Chondrocyte (in vitro differentiated cells): Measurements from ENCODE around the gene ZNF860. TPM values are rescaled to one million over a fixed set of nuclear protein-coding genes. Genes with fewer than 3 reads are reported as not detected.
A peak's percentile ranks its signal among the peaks of the same experiment; 100 is the strongest.

Experiments
- DNase-seq: peaks from one replicate; pipeline ENCODE4 v3.0.0; 2021; ENCODE audit warnings: mixed read lengths, low spot score
- H3K27ac Mint-ChIP-seq: one replicate; pipeline ENCODE4 v1.8.0; 2021; ENCODE audit warnings: mild to moderate bottlenecking, moderate library complexity, mixed read lengths; ENCODE audit not compliant: unreplicated experiment
- H3K27me3 Mint-ChIP-seq: 2 replicates; pipeline ENCODE4 v1.8.0; 2021; ENCODE audit warnings: low read depth, mixed read lengths
- H3K36me3 Mint-ChIP-seq: 2 replicates; pipeline ENCODE4 v1.8.0; 2021; ENCODE audit warnings: low read depth, mixed read lengths
- H3K4me1 Mint-ChIP-seq: 2 replicates; pipeline ENCODE4 v1.8.0; 2021; ENCODE audit warnings: low read depth, mild to moderate bottlenecking, mixed read lengths
- H3K4me3 Mint-ChIP-seq: one replicate; pipeline ENCODE4 v1.8.0; 2021; ENCODE audit warnings: mild to moderate bottlenecking, moderate library complexity, mixed read lengths; ENCODE audit not compliant: unreplicated experiment
- H3K9me3 Mint-ChIP-seq: 2 replicates; pipeline ENCODE4 v1.8.0; 2021; ENCODE audit warnings: low read depth, mixed read lengths
- total RNA-seq: library from RNA; stranded (reverse); gene quantifications from 3 replicates; pipeline ENCODE4 v1.2.1, GENCODE V29; 2021
- TF ChIP-seq, protein P1 (sequence below): fragments of 200-600 bp; sonication (generic); IDR thresholded peaks from 2 replicates; pipeline ENCODE4 v1.5.0; 2021; ENCODE audit warnings: antibody characterized with exemption, mild to moderate bottlenecking, moderate library complexity

Gene ZNF860
- total RNA-seq, 1 donor from 2014 or later, result 1.5 TPM

GRCh38 chr3:32017286-32017685 is 35.7 kb downstream of the ZNF860 start:
- peaks cover 12% of the 10 kb centered on the region for H3K4me1 Mint-ChIP-seq
- no peak overlapping the region for H3K4me3 Mint-ChIP-seq
- no peaks in the 10 kb centered on the region for H3K27me3 Mint-ChIP-seq
- TF ChIP-seq, protein P1, sequence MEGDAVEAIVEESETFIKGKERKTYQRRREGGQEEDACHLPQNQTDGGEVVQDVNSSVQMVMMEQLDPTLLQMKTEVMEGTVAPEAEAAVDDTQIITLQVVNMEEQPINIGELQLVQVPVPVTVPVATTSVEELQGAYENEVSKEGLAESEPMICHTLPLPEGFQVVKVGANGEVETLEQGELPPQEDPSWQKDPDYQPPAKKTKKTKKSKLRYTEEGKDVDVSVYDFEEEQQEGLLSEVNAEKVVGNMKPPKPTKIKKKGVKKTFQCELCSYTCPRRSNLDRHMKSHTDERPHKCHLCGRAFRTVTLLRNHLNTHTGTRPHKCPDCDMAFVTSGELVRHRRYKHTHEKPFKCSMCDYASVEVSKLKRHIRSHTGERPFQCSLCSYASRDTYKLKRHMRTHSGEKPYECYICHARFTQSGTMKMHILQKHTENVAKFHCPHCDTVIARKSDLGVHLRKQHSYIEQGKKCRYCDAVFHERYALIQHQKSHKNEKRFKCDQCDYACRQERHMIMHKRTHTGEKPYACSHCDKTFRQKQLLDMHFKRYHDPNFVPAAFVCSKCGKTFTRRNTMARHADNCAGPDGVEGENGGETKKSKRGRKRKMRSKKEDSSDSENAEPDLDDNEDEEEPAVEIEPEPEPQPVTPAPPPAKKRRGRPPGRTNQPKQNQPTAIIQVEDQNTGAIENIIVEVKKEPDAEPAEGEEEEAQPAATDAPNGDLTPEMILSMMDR, result no peak
- no peak overlapping the region for H3K27ac Mint-ChIP-seq
- no peak for DNase-seq
- peaks cover 4% of the 10 kb centered on the region for H3K36me3 Mint-ChIP-seq
- H3K9me3 Mint-ChIP-seq, result peaks cover 7% of the 10 kb centered on the region

- no peak for DNase-seq
Observed at GRCh38 chr3:32018757-32019564, 37.4 kb downstream of the ZNF860 start.

GRCh38 chr3:32021155-32021554 is 39.6 kb downstream of the ZNF860 start:
- Mint-ChIP-seq H3K36me3 (no peaks in the 10 kb centered on the region), H3K4me1 (peaks cover 12% of the 10 kb centered on the region), H3K27me3 (no peaks in the 10 kb centered on the region), H3K9me3 (no peaks in the 10 kb centered on the region), H3K4me3 (no peak overlapping the region), H3K27ac (no peak overlapping the region)
- DNase-seq, result no peak
- TF ChIP-seq, protein P1, result no peak

More at GRCh38 chr3:32018757-32019564, 37.4 kb downstream of the ZNF860 start:
- Mint-ChIP-seq H3K4me1 (peaks cover 12% of the 10 kb centered on the region), H3K4me3 (no peak overlapping the region), H3K36me3 (peaks cover 2% of the 10 kb centered on the region), H3K27me3 (no peaks in the 10 kb centered on the region), H3K27ac (peak overlapping the region; percentile 70), H3K9me3 (peaks cover 3% of the 10 kb centered on the region)
- TF ChIP-seq, protein P1, result peak; percentile 96

GRCh38 chr3:32021748-32022147 is 40.2 kb downstream of the ZNF860 start:
- Mint-ChIP-seq H3K4me1 (peaks cover 12% of the 10 kb centered on the region), H3K36me3 (no peaks in the 10 kb centered on the region), H3K4me3 (no peak overlapping the region), H3K27ac (no peak overlapping the region), H3K27me3 (no peaks in the 10 kb centered on the region), H3K9me3 (no peaks in the 10 kb centered on the region)
- TF ChIP-seq, protein P1, result no peak
- no peak for DNase-seq

DNA sequence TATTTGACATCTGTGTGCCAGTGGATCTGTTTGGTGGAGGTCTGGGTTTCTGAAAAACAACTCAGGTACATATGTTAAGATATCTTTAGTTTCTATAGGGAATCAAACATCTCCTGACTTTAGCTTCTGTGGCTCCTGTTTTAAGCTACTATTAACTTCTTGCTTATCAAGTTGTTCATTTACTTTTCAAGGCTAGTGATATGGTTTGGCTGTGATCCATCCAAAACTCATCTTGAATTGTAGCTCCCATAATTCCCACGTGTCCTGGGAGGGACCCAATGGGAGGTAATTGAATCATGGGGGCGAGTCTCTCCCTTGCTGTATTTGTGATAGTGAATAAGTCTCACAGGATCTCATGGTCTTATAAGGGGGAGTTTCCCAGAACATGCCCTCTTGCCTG is 41.4 kb downstream of the ZNF860 start:
- no peaks in the 10 kb centered on the region for H3K9me3 Mint-ChIP-seq
- no peaks in the 10 kb centered on the region for H3K36me3 Mint-ChIP-seq
- TF ChIP-seq, protein P1, result no peak
- H3K27ac Mint-ChIP-seq, result peak overlapping the region; percentile 28
- H3K4me3 Mint-ChIP-seq, result no peak overlapping the region
- H3K4me1 Mint-ChIP-seq, result peaks cover 12% of the 10 kb centered on the region
- DNase-seq, result no peak
- no peaks in the 10 kb centered on the region for H3K27me3 Mint-ChIP-seq
